SK-N-MC (cell line): Measurements from ENCODE around the gene SF3A2.

Experiments used
- DNase-seq: peaks from one replicate; pipeline ENCODE4 v3.0.0-alpha.2; 2011; ENCODE audit warnings: low read depth, low spot score
- H3K27ac ChIP-seq: fragments of 200-600 bp; sonication (generic); 2 replicates; pipeline ENCODE4 v1.5.1; 2016; ENCODE audit warnings: mixed run types
- H3K36me3 ChIP-seq: fragments of 200-600 bp; sonication (generic); 2 replicates; pipeline ENCODE4 v1.6.1; 2017; ENCODE audit warnings: antibody characterized with exemption, low read length, mixed read lengths; ENCODE audit not compliant: insufficient read depth
- H3K4me3 ChIP-seq: fragments of 200-600 bp; sonication (generic); 2 replicates; pipeline ENCODE4 v1.5.1; 2016
- H3K9ac ChIP-seq: fragments of 200-600 bp; sonication (generic); 2 replicates; pipeline ENCODE4 v1.8.0; 2017; ENCODE audit warnings: mixed run types, mixed read lengths; ENCODE audit not compliant: insufficient read length
- H3K9me3 ChIP-seq: fragments of 200-600 bp; sonication (generic); 2 replicates; pipeline ENCODE4 v1.6.1; 2017; ENCODE audit warnings: low read depth, mild to moderate bottlenecking, antibody characterized with exemption, low read length, moderate library complexity, mixed read lengths
- EZH2 ChIP-seq: fragments of 200-600 bp; sonication (generic); IDR thresholded peaks from one replicate; pipeline ENCODE4 v1.6.1; 2017; ENCODE audit warnings: antibody characterized with exemption
- FOXP2 ChIP-seq: optimal IDR thresholded peaks from 2 replicates; pipeline ENCODE3; 2011; ENCODE audit warnings: mild to moderate bottlenecking, moderate library complexity; ENCODE audit not compliant: insufficient read depth; ENCODE audit errors: extremely low read length, control extremely low read depth
- POLR2AphosphoS5 ChIP-seq: IDR thresholded peaks from 2 replicates; pipeline ENCODE4 v1.6.1; 2012; ENCODE audit warnings: mild to moderate bottlenecking, low read depth, low read length, borderline replicate concordance

The SF3A2 gene

GRCh38 chr19:2221918-2222317 lies 14.7 kb upstream of the SF3A2 start:
- Histone ChIP-seq H3K36me3 (peaks cover 39% of the 10 kb centered on the region; the same call in 1 of the 2 replicates), H3K27ac (no peak overlapping the region), H3K9me3 (no peaks in the 10 kb centered on the region), H3K9ac (no peak overlapping the region), H3K4me3 (no peak overlapping the region)
- no peak for DNase-seq
- TF ChIP-seq FOXP2 = no peak
- TF ChIP-seq POLR2AphosphoS5 = no peak
- no peak for TF ChIP-seq EZH2

GRCh38 chr19:2223391-2223790 lies 13.2 kb upstream of the SF3A2 start:
- DNase-seq = no peak
- no peak overlapping the region for H3K9ac ChIP-seq
- no peak overlapping the region for H3K27ac ChIP-seq
- TF ChIP-seq POLR2AphosphoS5 = no peak
- no peak for TF ChIP-seq FOXP2
- no peak for TF ChIP-seq EZH2
- H3K36me3 ChIP-seq = peaks cover 27% of the 10 kb centered on the region; the same call in 1 of the 2 replicates
- H3K4me3 ChIP-seq = no peak overlapping the region
- no peaks in the 10 kb centered on the region for H3K9me3 ChIP-seq

- no peak overlapping the region for H3K27ac ChIP-seq
- H3K4me3 ChIP-seq = no peak overlapping the region
- DNase-seq = no peak
- no peak overlapping the region for H3K9ac ChIP-seq
- TF ChIP-seq POLR2AphosphoS5 (no peak), EZH2 (no peak), FOXP2 (no peak)
- no peaks in the 10 kb centered on the region for H3K9me3 ChIP-seq
- peaks cover 29% of the 10 kb centered on the region; the same call in 1 of the 2 replicates for H3K36me3 ChIP-seq
These were observed 12.7 kb upstream of the SF3A2 start for GRCh38 chr19:2223959-2224358.

GRCh38 chr19:2224754-2225349 lies 11.8 kb upstream of the SF3A2 start:
- Histone ChIP-seq H3K27ac (no peak overlapping the region), H3K9ac (no peak overlapping the region), H3K36me3 (peaks cover 30% of the 10 kb centered on the region; the same call in 1 of the 2 replicates)

GRCh38 chr19:2225415-2226050 lies 11.1 kb upstream of the SF3A2 start:
- Histone ChIP-seq H3K4me3 (no peak overlapping the region), H3K27ac (no peak overlapping the region), H3K36me3 (peaks cover 31% of the 10 kb centered on the region; the same call in 1 of the 2 replicates), H3K9ac (no peak overlapping the region), H3K9me3 (no peaks in the 10 kb centered on the region)
- TF ChIP-seq POLR2AphosphoS5 = no peak
- TF ChIP-seq EZH2 = no peak
- TF ChIP-seq FOXP2 = no peak
- no peak for DNase-seq

More at GRCh38 chr19:2224754-2225349, 11.8 kb upstream of the SF3A2 start:
- Histone ChIP-seq H3K4me3 (no peak overlapping the region), H3K9me3 (no peaks in the 10 kb centered on the region)
- TF ChIP-seq FOXP2 = no peak
- TF ChIP-seq EZH2 = no peak
- no peak for TF ChIP-seq POLR2AphosphoS5
- no peak for DNase-seq

- Histone ChIP-seq H3K36me3 (peaks cover 31% of the 10 kb centered on the region; the same call in 1 of the 2 replicates), H3K9ac (no peak overlapping the region), H3K27ac (no peak overlapping the region), H3K9me3 (no peaks in the 10 kb centered on the region), H3K4me3 (no peak overlapping the region)
- DNase-seq = no peak
- TF ChIP-seq FOXP2 = no peak
- TF ChIP-seq EZH2 = no peak
These were observed 10.4 kb upstream of the SF3A2 start for GRCh38 chr19:2226051-2226839.

GRCh38 chr19:2226840-2227360 lies 9.7 kb upstream of the SF3A2 start:
- H3K4me3 ChIP-seq = no peak overlapping the region
- TF ChIP-seq FOXP2 (no peak), EZH2 (no peak), POLR2AphosphoS5 (no peak)
- DNase-seq = no peak
- no peaks in the 10 kb centered on the region for H3K9me3 ChIP-seq
- H3K27ac ChIP-seq = no peak overlapping the region
- H3K36me3 ChIP-seq = peaks cover 31% of the 10 kb centered on the region; the same call in 1 of the 2 replicates
- H3K9ac ChIP-seq = no peak overlapping the region
